GOT3 (cell line): ENCODE results near the gene MB.

Experiments used
- DNase-seq: peaks from one replicate; lab custom pipeline; 2025; ENCODE audit warnings: mixed read lengths; lab: John Stamatoyannopoulos, UW

Gene MB

DNA sequence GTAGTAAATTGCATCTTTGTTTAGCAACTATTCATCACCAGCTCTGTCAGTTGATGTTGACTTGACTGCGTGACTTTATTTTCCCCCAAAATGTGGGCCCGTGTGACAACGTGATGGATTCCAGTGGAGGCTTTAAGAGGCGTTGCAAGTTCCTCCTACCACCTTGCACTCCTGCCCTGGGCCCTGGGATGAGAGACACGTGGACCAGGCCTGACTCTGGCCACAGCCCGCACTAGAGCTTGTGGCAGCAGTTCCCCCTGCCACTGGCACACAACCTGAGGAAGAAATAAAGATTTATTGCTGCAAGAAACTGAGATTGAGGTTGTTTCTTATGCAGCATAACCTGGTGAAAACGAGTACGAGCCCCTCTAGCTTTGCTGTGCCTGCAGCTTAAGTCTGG lies 44.6 kb downstream of the MB start:
- no peak for DNase-seq

GRCh38 chr22:35570686-35571194 lies 46.4 kb downstream of the MB start:
- DNase-seq = no peak

GRCh38 chr22:35569916-35570315 lies 47.2 kb downstream of the MB start:
- no peak for DNase-seq

DNA sequence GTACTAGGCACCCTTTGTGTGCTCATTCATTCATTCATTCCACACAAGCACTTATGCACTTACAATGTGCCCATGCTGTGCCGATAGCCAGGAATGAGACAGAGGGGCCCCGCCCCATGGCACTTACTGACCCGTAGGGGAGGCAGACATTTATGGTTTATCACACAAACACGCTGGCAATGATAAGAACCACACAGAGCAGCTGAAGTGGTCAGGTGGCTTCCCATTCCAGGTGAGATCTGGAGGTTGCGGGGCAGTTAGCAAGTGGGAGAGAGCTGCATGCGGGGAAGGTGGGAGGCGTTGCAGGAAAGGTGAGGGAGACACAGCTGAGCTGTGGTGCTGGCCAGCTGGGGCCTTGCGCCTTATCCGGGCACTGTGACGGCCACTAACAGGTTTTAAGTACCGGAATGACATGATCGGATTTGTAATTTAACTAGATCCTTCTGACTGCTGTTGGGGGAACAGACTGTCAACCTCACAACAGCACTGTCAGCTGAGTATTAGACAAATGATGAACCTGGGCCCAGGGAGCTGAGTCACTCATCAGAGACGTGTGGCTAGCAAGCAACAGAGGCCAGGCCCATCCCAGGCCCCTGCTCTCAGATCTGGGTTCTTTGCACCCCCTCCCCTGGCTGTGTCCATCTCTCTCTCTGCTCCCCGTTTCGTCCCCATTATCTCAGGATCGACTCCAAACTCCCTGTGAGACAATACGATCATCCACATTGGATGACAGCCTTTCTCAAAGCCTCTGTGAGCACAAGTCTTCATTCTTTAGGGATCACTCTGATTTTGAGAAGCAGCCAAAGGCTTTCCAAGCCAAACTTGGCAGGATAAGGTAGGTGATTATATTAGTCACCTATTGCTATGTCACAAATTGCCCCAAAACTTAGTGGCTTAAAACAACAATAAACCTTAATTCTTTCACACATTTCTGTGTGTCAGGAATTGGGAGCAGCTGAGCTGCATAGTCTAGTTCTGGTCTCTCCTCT lies 48.1 kb downstream of the MB start:
- DNase-seq = no peak

GRCh38 chr22:35567351-35568141 lies 49.6 kb downstream of the MB start:
- DNase-seq = no peak

- no peak for DNase-seq
Measured at GRCh38 chr22:35564975-35565867, 51.9 kb downstream of the MB start.

GRCh38 chr22:35563211-35563610 lies 53.9 kb downstream of the MB start:
- DNase-seq = no peak

DNA sequence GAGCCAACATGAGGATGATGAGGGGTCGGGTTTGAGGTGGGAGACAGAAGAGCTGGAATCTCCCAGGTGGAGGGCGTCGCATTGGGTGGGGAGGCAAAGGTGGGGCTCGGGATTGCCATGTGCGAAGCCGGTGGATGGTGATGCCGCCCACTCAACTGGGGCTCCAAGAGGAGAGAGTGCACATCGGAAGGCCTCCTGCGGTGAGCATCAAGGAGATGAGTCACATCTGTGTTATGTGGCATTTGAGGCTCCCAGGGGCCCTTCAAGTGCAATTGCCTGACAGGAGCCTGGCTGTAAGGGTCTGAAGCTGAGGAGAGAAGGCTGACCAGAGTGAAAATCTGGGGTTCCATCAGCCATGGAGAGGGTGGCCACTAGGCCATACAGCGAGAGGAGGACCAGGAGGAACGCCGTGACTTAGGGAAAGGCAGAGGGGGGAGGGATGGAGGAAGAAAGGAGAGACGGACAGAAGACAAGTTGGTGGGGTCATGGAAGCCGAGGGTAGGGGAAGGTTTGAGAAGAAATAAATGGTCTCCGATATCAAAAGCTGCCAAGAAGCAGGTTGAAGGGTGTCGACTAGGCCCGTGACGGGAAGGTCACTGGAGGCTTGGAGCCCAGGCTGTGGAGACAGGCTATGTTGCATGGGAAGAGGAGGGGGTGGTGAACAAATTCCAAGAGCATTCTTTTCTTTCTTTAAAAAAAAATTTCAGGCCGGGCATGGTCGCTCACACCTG lies 55.2 kb downstream of the MB start:
- no peak for DNase-seq

- DNase-seq = no peak
Measured at GRCh38 chr22:35560824-35561223, 56.3 kb downstream of the MB start.

- DNase-seq = no peak
Measured at GRCh38 chr22:35560366-35560765, 56.8 kb downstream of the MB start.

DNA sequence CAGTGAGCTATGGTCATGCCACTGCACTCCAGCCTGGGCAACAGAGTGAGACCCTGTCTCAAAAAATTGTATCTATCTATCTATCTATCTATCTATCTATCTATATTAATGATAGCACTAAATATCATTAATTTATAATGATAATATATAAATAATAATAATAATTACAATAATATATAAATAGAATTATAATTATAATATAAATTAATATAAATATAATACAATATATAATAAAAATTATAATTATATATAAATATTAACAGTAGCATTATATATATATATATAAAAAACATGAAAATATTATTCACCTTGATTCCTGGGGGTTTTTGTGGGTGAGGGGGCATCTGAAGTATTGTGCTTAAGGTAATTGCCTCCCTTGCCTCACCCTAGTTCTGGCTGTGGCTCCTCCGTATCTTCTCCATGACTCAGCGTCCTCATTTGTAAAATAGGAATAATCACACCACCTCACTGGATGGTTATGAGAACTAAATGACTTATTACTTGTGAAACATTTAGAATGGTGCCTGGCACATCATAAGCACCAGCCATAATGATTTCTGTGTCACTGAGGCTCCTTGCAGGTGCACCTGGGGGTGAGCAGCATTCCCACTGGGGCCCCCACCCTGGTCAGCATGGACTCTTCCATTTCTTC lies 57.6 kb downstream of the MB start:
- DNase-seq = no peak

GRCh38 chr22:35558719-35559118 lies 58.4 kb downstream of the MB start:
- DNase-seq = no peak

GRCh38 chr22:35558031-35558430 lies 59.1 kb downstream of the MB start:
- no peak for DNase-seq
